Inflammatory macrophage treated with lipopolysaccharide for 1 hour (primary cell): ENCODE results near the gene PSMB4.
A peak's percentile ranks its signal among the peaks of the same experiment; 100 is the strongest.
"Not testable (repeated sequence)": the region's sequence is repeated elsewhere in the genome, so short reads cannot be mapped to it uniquely, and the experiment has no call there.

Source experiments
- DNase-seq, 2 donors: peaks; one replicate each; pipeline ENCODE4 v3.0.0-alpha.2; 2020 to 2022

Gene PSMB4

GRCh38 chr1:151390221-151391078 is 8.9 kb upstream of the PSMB4 start:
- not testable (repeated sequence) for DNase-seq

GRCh38 chr1:151391079-151391563 is 8.3 kb upstream of the PSMB4 start:
- DNase-seq = no peak

GRCh38 chr1:151393583-151393982 is 5.8 kb upstream of the PSMB4 start:
- DNase-seq = no peak

DNA sequence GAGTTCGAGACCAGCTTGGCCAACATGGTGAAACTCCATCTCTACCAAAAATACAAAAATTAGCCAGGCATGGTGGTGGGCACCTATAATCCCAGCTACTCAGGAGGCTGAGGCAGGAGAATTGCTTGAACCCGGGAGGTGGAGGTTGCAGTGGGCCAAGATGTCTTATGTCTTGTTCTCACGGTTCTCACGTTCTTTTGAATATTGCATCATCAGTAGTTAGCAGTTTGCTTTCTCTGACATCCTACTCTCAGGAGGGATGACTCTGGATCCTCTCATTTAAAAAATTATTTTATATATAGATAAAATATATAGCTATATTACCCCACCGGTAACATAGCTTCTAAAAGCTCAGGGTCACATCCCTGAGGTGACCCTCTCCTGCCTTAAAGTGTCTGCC is 3.1 kb upstream of the PSMB4 start:
- DNase-seq = not testable (repeated sequence)

DNA sequence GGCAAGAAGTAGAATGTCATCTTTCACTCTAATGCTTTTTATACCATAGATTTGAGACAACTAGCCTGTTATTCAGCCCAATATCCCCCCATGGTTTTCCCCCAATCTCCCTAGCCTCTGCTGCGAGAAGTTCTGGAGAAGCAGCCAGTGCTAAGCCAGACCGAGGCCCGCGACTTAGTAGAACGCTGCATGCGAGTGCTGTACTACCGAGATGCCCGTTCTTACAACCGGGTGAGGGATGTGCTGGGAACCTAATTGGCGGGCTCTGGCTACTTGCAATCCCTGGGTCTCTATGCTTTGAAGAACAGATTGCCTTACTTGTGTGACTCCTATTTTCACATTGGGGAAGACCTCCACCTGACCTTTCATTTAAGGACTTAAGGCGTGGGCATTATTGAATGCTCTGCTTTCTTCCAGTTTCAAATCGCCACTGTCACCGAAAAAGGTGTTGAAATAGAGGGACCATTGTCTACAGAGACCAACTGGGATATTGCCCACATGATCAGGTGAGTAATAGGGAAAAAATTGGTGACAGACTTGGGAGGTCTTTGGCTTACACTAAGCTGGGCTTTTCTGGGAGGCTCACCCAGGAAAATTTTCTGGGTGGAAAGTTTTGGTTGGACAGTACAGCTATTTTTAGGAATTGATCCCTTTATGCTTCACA is 1.9 kb downstream of the PSMB4 start:
- peak in 1 of 2 donors; percentile 25 for DNase-seq

DNA sequence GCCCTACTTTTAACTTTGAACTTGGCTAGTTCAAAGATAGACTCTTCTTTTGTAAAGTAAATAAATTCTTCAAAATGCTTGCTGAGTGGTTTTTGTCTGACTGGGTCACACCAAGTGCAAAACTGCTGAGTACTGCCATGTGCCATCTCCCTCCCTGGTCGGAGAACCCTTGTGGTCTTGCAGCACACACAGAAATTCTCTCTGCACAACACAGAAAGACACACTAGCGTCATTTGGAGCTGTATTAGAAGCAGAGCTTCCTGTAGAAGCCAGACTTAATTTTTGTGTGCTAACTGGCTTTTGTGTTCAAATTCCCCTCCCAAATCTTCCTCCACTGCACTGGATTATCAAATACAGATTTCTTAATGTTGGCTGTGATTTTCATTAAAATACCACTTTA is 2.5 kb downstream of the PSMB4 start:
- DNase-seq = no peak

DNA sequence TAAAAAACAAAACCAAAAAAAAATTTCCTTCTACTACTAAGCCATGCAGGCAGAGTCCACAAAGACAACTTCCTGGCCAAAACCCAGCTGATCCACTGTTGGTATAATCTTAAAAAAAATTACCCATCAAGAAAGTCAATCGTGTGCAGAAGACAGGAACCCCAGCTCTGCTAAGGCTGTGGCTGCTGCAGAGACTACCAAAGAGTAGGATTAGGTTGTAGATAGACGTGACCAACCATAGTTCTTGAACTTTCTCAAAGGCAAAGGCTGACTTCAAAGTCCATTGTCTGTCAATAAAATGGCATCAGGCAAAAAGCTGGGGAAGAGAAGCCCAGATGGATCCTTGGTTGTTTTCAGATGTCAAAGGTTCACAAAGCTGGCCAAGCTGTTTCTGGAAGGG is 3.4 kb downstream of the PSMB4 start:
- DNase-seq = no peak

DNA sequence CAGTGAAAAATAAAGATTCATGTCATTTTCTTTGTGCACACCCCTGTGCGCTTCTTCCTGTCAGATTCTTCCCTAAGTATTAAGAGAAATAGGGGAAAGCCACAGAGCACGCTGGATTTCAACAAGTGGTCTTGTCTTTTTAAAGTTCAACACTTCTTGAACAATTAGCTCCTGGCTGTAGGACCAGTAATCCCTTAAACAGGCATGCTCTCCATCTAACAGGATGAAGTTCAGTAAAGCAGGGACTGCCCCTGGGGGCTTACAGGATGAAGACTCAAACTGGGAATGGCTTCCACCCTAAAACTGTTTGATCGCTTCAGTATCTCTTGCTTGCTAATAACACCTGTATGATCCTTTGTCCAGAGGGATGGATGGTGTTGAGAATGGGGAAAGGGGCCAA is 4.2 kb downstream of the PSMB4 start:
- DNase-seq = no peak

DNA sequence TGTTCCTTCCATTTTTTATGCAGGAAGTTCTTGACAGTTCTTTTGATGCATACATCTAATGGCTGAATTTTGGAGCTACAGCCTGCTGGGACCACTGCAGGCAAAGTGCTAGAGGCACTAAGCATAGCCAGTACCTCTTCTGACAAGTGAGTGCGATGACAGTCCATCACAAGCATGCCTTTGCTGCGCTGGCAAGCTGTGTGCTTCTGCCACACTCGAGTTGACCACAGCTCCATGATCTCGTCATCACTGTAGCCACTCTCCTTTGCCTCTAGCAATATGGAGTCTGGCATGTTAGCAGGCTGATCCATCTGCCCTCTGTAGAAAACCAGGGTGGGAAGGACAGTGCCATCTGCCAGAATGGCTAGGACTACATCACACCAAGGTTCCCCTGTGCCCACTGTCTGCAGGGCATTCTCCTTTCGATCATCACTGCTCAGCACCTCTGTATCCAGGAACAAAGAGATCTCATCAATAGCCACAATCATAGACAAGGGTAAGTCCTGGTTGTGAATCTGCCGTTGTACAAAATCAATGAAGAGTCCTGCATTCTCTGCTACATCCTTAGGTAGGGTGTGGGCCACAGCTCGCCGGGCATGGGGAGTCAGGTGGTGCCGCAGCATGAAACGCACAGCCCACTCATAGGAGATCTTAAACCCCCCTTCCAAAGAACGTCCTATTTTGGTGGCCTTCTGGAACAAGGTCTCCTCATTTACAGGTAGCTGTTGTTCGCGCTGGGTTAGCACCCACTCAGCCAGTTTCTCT is 6.0 kb downstream of the PSMB4 start:
- DNase-seq = no peak

GRCh38 chr1:151406176-151406575 is 6.8 kb downstream of the PSMB4 start:
- no peak for DNase-seq

GRCh38 chr1:151407304-151407703 is 7.9 kb downstream of the PSMB4 start:
- no peak for DNase-seq

DNA sequence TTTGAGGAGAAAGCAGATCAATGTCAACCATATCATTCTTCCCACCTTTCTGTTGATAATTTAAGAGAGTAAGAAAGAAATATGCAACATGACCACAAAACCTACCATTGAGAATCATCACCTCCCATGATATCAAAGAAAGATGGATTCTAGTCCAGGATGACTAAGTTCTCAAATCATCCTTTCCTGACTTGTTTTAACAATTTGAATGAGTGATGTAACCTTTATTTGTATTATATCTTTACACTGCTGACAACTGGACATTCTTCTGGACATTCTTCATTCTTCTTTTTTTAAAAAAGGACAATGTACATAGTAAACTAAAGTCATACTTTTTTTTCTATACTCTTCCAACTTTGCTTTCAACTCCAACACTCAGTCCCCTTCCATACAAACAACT is 9.5 kb downstream of the PSMB4 start:
- DNase-seq = no peak

DNA sequence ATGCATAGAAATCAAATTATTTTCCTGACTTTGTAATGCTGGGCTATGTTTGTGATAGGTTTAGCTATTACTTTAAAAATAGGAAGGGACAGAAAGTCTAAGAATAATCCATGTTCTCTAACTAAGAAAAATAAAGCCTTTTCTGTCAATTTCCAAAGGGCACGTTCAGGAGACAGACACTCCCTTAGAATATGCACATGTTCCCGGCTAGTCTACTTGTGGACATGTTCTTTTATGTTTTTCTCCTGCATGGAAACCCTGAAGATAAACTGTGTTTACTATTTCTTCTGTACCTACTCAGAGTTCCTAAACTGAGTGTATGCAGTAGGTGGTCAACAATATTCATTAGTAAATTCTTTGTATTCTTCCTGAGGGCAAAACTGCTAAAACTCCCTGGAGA is 12.5 kb downstream of the PSMB4 start:
- DNase-seq = no peak

- DNase-seq = no peak
Measured at GRCh38 chr1:151416231-151416630, 16.9 kb downstream of the PSMB4 start.

- DNase-seq = peak; percentile 38 to 82
Measured at GRCh38 chr1:151418081-151418480, 18.7 kb downstream of the PSMB4 start.

- no peak for DNase-seq
Measured at GRCh38 chr1:151419819-151420218, 20.4 kb downstream of the PSMB4 start.

GRCh38 chr1:151425103-151425502 is 25.7 kb downstream of the PSMB4 start:
- DNase-seq = no peak

- DNase-seq = no peak
Measured at GRCh38 chr1:151428068-151428467, 28.7 kb downstream of the PSMB4 start.

- not testable (repeated sequence) for DNase-seq
Measured at GRCh38 chr1:151433827-151434226, 34.5 kb downstream of the PSMB4 start.

DNA sequence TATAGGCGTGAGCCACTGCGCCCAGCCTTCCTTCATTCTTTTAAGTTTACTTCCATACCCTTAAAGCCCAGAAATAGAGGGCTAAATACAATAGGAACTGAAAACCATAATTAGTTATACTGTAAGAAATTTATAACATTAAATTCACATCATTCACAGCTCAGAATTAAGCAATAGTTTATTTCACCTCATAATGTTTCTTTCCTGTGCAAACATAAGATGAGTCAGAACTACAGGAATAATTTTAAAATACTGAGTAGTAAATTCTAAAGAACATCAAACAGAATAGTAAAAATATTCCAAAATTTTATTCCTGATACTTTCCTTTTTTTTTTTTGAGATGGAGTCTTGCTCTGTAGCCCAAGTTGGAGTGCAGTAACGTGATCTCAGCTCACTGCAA is 35.8 kb downstream of the PSMB4 start:
- DNase-seq = no peak

GRCh38 chr1:151436985-151437384 is 37.6 kb downstream of the PSMB4 start:
- DNase-seq = no peak

- DNase-seq = not testable (repeated sequence)
Measured at GRCh38 chr1:151437396-151437795, 38.0 kb downstream of the PSMB4 start.
